ENCODE measurements around the gene TPRX1.
"Not testable (repeated sequence)": the region's sequence is repeated elsewhere in the genome, so short reads cannot be mapped to it uniquely, and the experiment has no call there.

The TPRX1 gene

GRCh38 chr19:47804451-47804850 lies at the start of gene TPRX1:
Gene TPRX1, minus strand, starts transcription at chr19:47804551. Its CDS starts 12 bp downstream, at chr19:47804539.
- in situ Hi-C loops (cut with HindIII; ENCODE audit: low sequenced_read_pairs), result not testable (repeated sequence)

- in situ Hi-C loops (cut with HindIII; ENCODE audit: low sequenced_read_pairs), result no loop called here
Observed at GRCh38 chr19:47853003-47853402, 48.7 kb upstream of the TPRX1 start.

- in situ Hi-C loops (cut with HindIII; ENCODE audit: low sequenced_read_pairs), result no loop called here
Observed at GRCh38 chr19:47848823-47849473, 44.6 kb upstream of the TPRX1 start.

- in situ Hi-C loops (cut with HindIII; ENCODE audit: low sequenced_read_pairs), result no loop called here
Observed at GRCh38 chr19:47848425-47848822, 44.1 kb upstream of the TPRX1 start.

GRCh38 chr19:47842941-47843340 lies 38.6 kb upstream of the TPRX1 start:
- in situ Hi-C loops (cut with HindIII; ENCODE audit: low sequenced_read_pairs), result no loop called here

- in situ Hi-C loops (cut with HindIII; ENCODE audit: low sequenced_read_pairs), result no loop called here
Observed at GRCh38 chr19:47839913-47840312, 35.6 kb upstream of the TPRX1 start.

- in situ Hi-C loops (cut with HindIII; ENCODE audit: low sequenced_read_pairs), result no loop called here
Observed at GRCh38 chr19:47839411-47839810, 35.1 kb upstream of the TPRX1 start.

- in situ Hi-C loops (cut with HindIII; ENCODE audit: low sequenced_read_pairs), result no loop called here
Observed at GRCh38 chr19:47836038-47836437, 31.7 kb upstream of the TPRX1 start.

- in situ Hi-C loops (cut with HindIII; ENCODE audit: low sequenced_read_pairs), result no loop called here
Observed at GRCh38 chr19:47832723-47833122, 28.4 kb upstream of the TPRX1 start.

- in situ Hi-C loops (cut with HindIII; ENCODE audit: low sequenced_read_pairs), result no loop called here
Observed at GRCh38 chr19:47826800-47827199, 22.4 kb upstream of the TPRX1 start.

GRCh38 chr19:47824396-47824795 lies 20.0 kb upstream of the TPRX1 start:
- in situ Hi-C loops (cut with HindIII; ENCODE audit: low sequenced_read_pairs), result no loop called here

- in situ Hi-C loops (cut with HindIII; ENCODE audit: low sequenced_read_pairs), result no loop called here
Observed at GRCh38 chr19:47821460-47822020, 17.2 kb upstream of the TPRX1 start, which contains the start of gene CRX. Gene CRX, plus strand, starts transcription at chr19:47821937. Its CDS starts 12,507 bp downstream, at chr19:47834444.

- in situ Hi-C loops (cut with HindIII; ENCODE audit: low sequenced_read_pairs), result no loop called here
Observed at GRCh38 chr19:47820410-47820809, 16.1 kb upstream of the TPRX1 start.

- in situ Hi-C loops (cut with HindIII; ENCODE audit: low sequenced_read_pairs), result no loop called here
Observed at GRCh38 chr19:47819858-47820257, 15.5 kb upstream of the TPRX1 start.

GRCh38 chr19:47818221-47818620 lies 13.9 kb upstream of the TPRX1 start:
- in situ Hi-C loops (cut with HindIII; ENCODE audit: low sequenced_read_pairs), result not testable (repeated sequence)

- in situ Hi-C loops (cut with HindIII; ENCODE audit: low sequenced_read_pairs), result not testable (repeated sequence)
Observed at GRCh38 chr19:47816270-47816669, 11.9 kb upstream of the TPRX1 start.

GRCh38 chr19:47813995-47814328 lies 9.6 kb upstream of the TPRX1 start:
- in situ Hi-C loops (cut with HindIII; ENCODE audit: low sequenced_read_pairs), result no loop called here

GRCh38 chr19:47813304-47813994 lies 9.1 kb upstream of the TPRX1 start:
- in situ Hi-C loops (cut with HindIII; ENCODE audit: low sequenced_read_pairs), result no loop called here

- in situ Hi-C loops (cut with HindIII; ENCODE audit: low sequenced_read_pairs), result no loop called here
Observed at GRCh38 chr19:47806435-47806834, 2.1 kb upstream of the TPRX1 start.

GRCh38 chr19:47805313-47805712 lies 962 bp upstream of the TPRX1 start:
- in situ Hi-C loops (cut with HindIII; ENCODE audit: low sequenced_read_pairs), result no loop called here

GRCh38 chr19:47803671-47804070 lies 680 bp downstream of the TPRX1 start:
- in situ Hi-C loops (cut with HindIII; ENCODE audit: low sequenced_read_pairs), result not testable (repeated sequence)

- in situ Hi-C loops (cut with HindIII; ENCODE audit: low sequenced_read_pairs), result not testable (repeated sequence)
Observed at GRCh38 chr19:47803148-47803547, 1.2 kb downstream of the TPRX1 start.
